Neural progenitor cell (in vitro differentiated cells): Measurements from ENCODE around the gene ABCC3. TPM values are rescaled to one million over a fixed set of nuclear protein-coding genes. Genes with fewer than 3 reads are reported as not detected.

Experiments used
- DNase-seq: peaks from one replicate; pipeline ENCODE4 v3.0.0-alpha.2; 2016; ENCODE audit warnings: low spot score
- H2AFZ ChIP-seq: fragments of 200-600 bp; sonication (generic); replicated peaks from 2 replicates; pipeline ENCODE4 v1.6.1; 2016; ENCODE audit warnings: antibody characterized with exemption
- H3F3A ChIP-seq: fragments of 200-600 bp; sonication (generic); 2 replicates; pipeline ENCODE4 v1.6.1; 2016; ENCODE audit warnings: antibody characterized with exemption, low read depth
- H3K27ac ChIP-seq: fragments of 200-600 bp; sonication (generic); 2 replicates; pipeline ENCODE4 v1.5.1; 2016; ENCODE audit warnings: mild to moderate bottlenecking
- H3K27me3 ChIP-seq: fragments of 200-600 bp; sonication (generic); 2 replicates; pipeline ENCODE4 v1.6.1; 2016; ENCODE audit warnings: mild to moderate bottlenecking, moderate library complexity
- H3K36me3 ChIP-seq: fragments of 200-600 bp; sonication (generic); 2 replicates; pipeline ENCODE4 v1.5.1; 2016
- H3K4me1 ChIP-seq: fragments of 200-600 bp; sonication (generic); 2 replicates; pipeline ENCODE4 v1.6.1; 2016; ENCODE audit warnings: mixed run types
- H3K4me2 ChIP-seq: fragments of 200-600 bp; sonication (generic); 2 replicates; pipeline ENCODE4 v1.6.1; 2016
- H3K4me3 ChIP-seq: fragments of 200-600 bp; sonication (generic); 2 replicates; pipeline ENCODE4 v1.5.1; 2016
- H3K79me2 ChIP-seq: fragments of 200-600 bp; sonication (generic); 2 replicates; pipeline ENCODE4 v1.6.1; 2016; ENCODE audit warnings: low read depth
- H3K9ac ChIP-seq: fragments of 200-600 bp; sonication (generic); 2 replicates; pipeline ENCODE4 v1.6.1; 2016
- H3K9me3 ChIP-seq: fragments of 200-600 bp; sonication (generic); 2 replicates; pipeline ENCODE4 v1.5.1; 2016; ENCODE audit warnings: low read depth
- H4K20me1 ChIP-seq: fragments of 200-600 bp; sonication (generic); 2 replicates; pipeline ENCODE4 v1.6.1; 2016; ENCODE audit warnings: low read depth
- H3K27ac Mint-ChIP-seq: 3 replicates; pipeline ENCODE4 v1.8.0; 2021; ENCODE audit warnings: mixed read lengths
- H3K27me3 Mint-ChIP-seq: 2 replicates; pipeline ENCODE4 v1.8.0; 2022; ENCODE audit warnings: low read depth, mild to moderate bottlenecking, inconsistent platforms, moderate library complexity, mixed read lengths; ENCODE audit not compliant: insufficient read depth
- H3K36me3 Mint-ChIP-seq: 3 replicates; pipeline ENCODE4 v1.8.0; 2021; ENCODE audit warnings: mixed read lengths
- H3K4me1 Mint-ChIP-seq: 3 replicates; pipeline ENCODE4 v1.8.0; 2021; ENCODE audit warnings: mixed read lengths
- H3K4me3 Mint-ChIP-seq: 3 replicates; pipeline ENCODE4 v1.8.0; 2021; ENCODE audit warnings: mild to moderate bottlenecking, moderate library complexity, mixed read lengths
- H3K9me3 Mint-ChIP-seq: 3 replicates; pipeline ENCODE4 v1.8.0; 2020; ENCODE audit warnings: mixed read lengths
- CTCF ChIP-seq: fragments of 200-600 bp; sonication (generic); IDR thresholded peaks from 2 replicates; pipeline ENCODE4 v1.5.1; 2017; ENCODE audit warnings: antibody characterized with exemption, mild to moderate bottlenecking
- EZH2 ChIP-seq: fragments of 200-600 bp; sonication (generic); IDR thresholded peaks from 2 replicates; pipeline ENCODE4 v1.6.1; 2017; ENCODE audit warnings: antibody characterized with exemption, mild to moderate bottlenecking, moderate library complexity
- EZH2phosphoT487 ChIP-seq: fragments of 200-600 bp; sonication (generic); IDR thresholded peaks from 2 replicates; pipeline ENCODE4 v1.6.1; 2017; ENCODE audit warnings: antibody characterized with exemption
- total RNA-seq: library from RNA; depleted of rRNA; stranded (reverse); fragments of >200 nt; gene quantifications from 2 replicates; pipeline ENCODE4 v1.2.3, GENCODE V29; 2015; ENCODE audit warnings: low replicate concordance

The ABCC3 gene
- total RNA-seq, 1 donor from 2014 or later = not detected

- no peaks in the 10 kb centered on the region for H3K4me1 ChIP-seq
- Mint-ChIP-seq H3K27me3 (peaks cover 4% of the 10 kb centered on the region), H3K4me3 (no peak overlapping the region), H3K27ac (no peak overlapping the region), H3K9me3 (no peaks in the 10 kb centered on the region), H3K4me1 (peaks cover 4% of the 10 kb centered on the region), H3K36me3 (peaks cover 8% of the 10 kb centered on the region)
- H3K27ac ChIP-seq = no peak overlapping the region
- H3K27me3 ChIP-seq = no peaks in the 10 kb centered on the region
- H3K4me3 ChIP-seq = no peak overlapping the region
- H4K20me1 ChIP-seq = peaks cover 100% of the 10 kb centered on the region
- no peak overlapping the region for H2AFZ ChIP-seq
- no peak overlapping the region for H3K4me2 ChIP-seq
- H3K79me2 ChIP-seq = peaks cover 100% of the 10 kb centered on the region
- DNase-seq = no peak
- H3F3A ChIP-seq = peaks cover 19% of the 10 kb centered on the region
- H3K9ac ChIP-seq = no peak overlapping the region
- TF ChIP-seq CTCF (no peak), EZH2phosphoT487 (no peak), EZH2 (no peak)
- H3K9me3 ChIP-seq = no peaks in the 10 kb centered on the region
- no peaks in the 10 kb centered on the region for H3K36me3 ChIP-seq
Measured at GRCh38 chr17:50728881-50729765, 94.4 kb downstream of the ABCC3 start.

- Histone ChIP-seq H3K27ac (no peak overlapping the region), H2AFZ (no peak overlapping the region), H3K79me2 (peaks cover 100% of the 10 kb centered on the region), H3K9me3 (no peaks in the 10 kb centered on the region), H3K4me2 (no peak overlapping the region), H3F3A (peaks cover 8% of the 10 kb centered on the region), H4K20me1 (peaks cover 100% of the 10 kb centered on the region), H3K9ac (no peak overlapping the region), H3K4me3 (no peak overlapping the region), H3K36me3 (peaks cover 3% of the 10 kb centered on the region), H3K4me1 (peaks cover 3% of the 10 kb centered on the region), H3K27me3 (no peaks in the 10 kb centered on the region)
- no peak overlapping the region for H3K4me3 Mint-ChIP-seq
- H3K27me3 Mint-ChIP-seq = peaks cover 9% of the 10 kb centered on the region
- H3K4me1 Mint-ChIP-seq = peaks cover 4% of the 10 kb centered on the region
- no peak for TF ChIP-seq EZH2phosphoT487
- TF ChIP-seq CTCF = no peak
- no peak for TF ChIP-seq EZH2
- H3K9me3 Mint-ChIP-seq = no peaks in the 10 kb centered on the region
- no peak overlapping the region for H3K27ac Mint-ChIP-seq
- DNase-seq = no peak
- H3K36me3 Mint-ChIP-seq = peaks cover 10% of the 10 kb centered on the region
Measured at GRCh38 chr17:50731575-50732460, 97.1 kb downstream of the ABCC3 start.

- H3K9me3 Mint-ChIP-seq = no peaks in the 10 kb centered on the region
- Histone ChIP-seq H3K4me3 (no peak overlapping the region), H3K9me3 (no peaks in the 10 kb centered on the region), H3K4me1 (peaks cover 14% of the 10 kb centered on the region), H2AFZ (no peak overlapping the region), H3K9ac (no peak overlapping the region), H3K27me3 (no peaks in the 10 kb centered on the region), H3K79me2 (peaks cover 100% of the 10 kb centered on the region), H4K20me1 (peaks cover 100% of the 10 kb centered on the region), H3K36me3 (peaks cover 16% of the 10 kb centered on the region), H3F3A (peaks cover 11% of the 10 kb centered on the region), H3K27ac (no peak overlapping the region), H3K4me2 (no peak overlapping the region)
- H3K27me3 Mint-ChIP-seq = peaks cover 9% of the 10 kb centered on the region
- no peak for DNase-seq
- H3K4me3 Mint-ChIP-seq = no peak overlapping the region
- TF ChIP-seq EZH2phosphoT487 (no peak), CTCF (no peak), EZH2 (no peak)
- peaks cover 18% of the 10 kb centered on the region for H3K36me3 Mint-ChIP-seq
- no peaks in the 10 kb centered on the region for H3K4me1 Mint-ChIP-seq
- H3K27ac Mint-ChIP-seq = no peak overlapping the region
Measured at GRCh38 chr17:50735287-50735686, 100.6 kb downstream of the ABCC3 start.
